ENCODE measurements around the gene TSPAN18.

The TSPAN18 gene

GRCh38 chr11:44718057-44718456 is 8.7 kb upstream of the TSPAN18 start:
- Histone ChIP-seq H3K27me3 (ENCODE audit: low read depth, low read length) (peaks cover 33% of the 10 kb centered on the region), H3K79me2 (ENCODE audit: low read length) (no peaks in the 10 kb centered on the region), H3K9me3 (ENCODE audit: insufficient read depth, low read length) (no peaks in the 10 kb centered on the region), H3K36me3 (replicated peaks; ENCODE audit: low read depth, low read length) (no peaks in the 10 kb centered on the region), H3K4me2 (ENCODE audit: low read length) (no peak overlapping the region), H3K4me1 (ENCODE audit: low read length) (no peaks in the 10 kb centered on the region), H3K4me3 (ENCODE audit: low read length) (no peak overlapping the region), H2AFZ (ENCODE audit: low read depth, low read length) (no peak overlapping the region), H3K27ac (ENCODE audit: low read length) (no peak overlapping the region), H3K9ac (ENCODE audit: low read length) (no peak overlapping the region), H4K20me1 (ENCODE audit: insufficient read depth, low read length) (no peaks in the 10 kb centered on the region)
- no peak for TF ChIP-seq CTCF (IDR thresholded peaks at IDR 0.05; ENCODE audit: low read depth, low read length)
- TF ChIP-seq EZH2phosphoT487 (IDR thresholded peaks at IDR 0.05; ENCODE audit: low read depth): no peak

GRCh38 chr11:44718612-44719390 is 8.0 kb upstream of the TSPAN18 start:
- no peaks in the 10 kb centered on the region for H3K4me1 ChIP-seq (ENCODE audit: low read length)
- no peaks in the 10 kb centered on the region for H3K79me2 ChIP-seq (ENCODE audit: low read length)
- H3K4me2 ChIP-seq (ENCODE audit: low read length): no peak overlapping the region
- no peak overlapping the region for H2AFZ ChIP-seq (ENCODE audit: low read depth, low read length)
- no peaks in the 10 kb centered on the region for H3K9me3 ChIP-seq (ENCODE audit: insufficient read depth, low read length)
- no peak overlapping the region for H3K9ac ChIP-seq (ENCODE audit: low read length)
- H3K27ac ChIP-seq (ENCODE audit: low read length): no peak overlapping the region
- no peaks in the 10 kb centered on the region for H4K20me1 ChIP-seq (ENCODE audit: insufficient read depth, low read length)
- no peak overlapping the region for H3K4me3 ChIP-seq (ENCODE audit: low read length)
- H3K36me3 ChIP-seq (replicated peaks; ENCODE audit: low read depth, low read length): no peaks in the 10 kb centered on the region
- TF ChIP-seq CTCF (IDR thresholded peaks at IDR 0.05; ENCODE audit: low read depth, low read length): no peak
- TF ChIP-seq EZH2phosphoT487 (IDR thresholded peaks at IDR 0.05; ENCODE audit: low read depth): no peak
- H3K27me3 ChIP-seq (ENCODE audit: low read depth, low read length): peaks cover 33% of the 10 kb centered on the region

- Histone ChIP-seq H4K20me1 (ENCODE audit: insufficient read depth, low read length) (no peaks in the 10 kb centered on the region), H3K9ac (ENCODE audit: low read length) (no peak overlapping the region), H3K4me2 (ENCODE audit: low read length) (no peak overlapping the region), H3K27ac (ENCODE audit: low read length) (no peak overlapping the region), H3K9me3 (ENCODE audit: insufficient read depth, low read length) (no peaks in the 10 kb centered on the region), H2AFZ (ENCODE audit: low read depth, low read length) (no peak overlapping the region), H3K79me2 (ENCODE audit: low read length) (no peaks in the 10 kb centered on the region), H3K27me3 (ENCODE audit: low read depth, low read length) (peaks cover 13% of the 10 kb centered on the region; the same call in 1 of the 2 replicates), H3K4me3 (ENCODE audit: low read length) (no peak overlapping the region), H3K36me3 (replicated peaks; ENCODE audit: low read depth, low read length) (no peaks in the 10 kb centered on the region), H3K4me1 (ENCODE audit: low read length) (peaks cover 18% of the 10 kb centered on the region)
- no peak for TF ChIP-seq EZH2phosphoT487 (IDR thresholded peaks at IDR 0.05; ENCODE audit: low read depth)
Measured at GRCh38 chr11:44725016-44725685, 1.6 kb upstream of the TSPAN18 start.

GRCh38 chr11:44725757-44726282 is 942 bp upstream of the TSPAN18 start:
- Histone ChIP-seq H3K36me3 (replicated peaks; ENCODE audit: low read depth, low read length) (no peaks in the 10 kb centered on the region), H3K4me3 (ENCODE audit: low read length) (peak overlapping the region; percentile 64), H2AFZ (ENCODE audit: low read depth, low read length) (no peak overlapping the region; the same call in 1 of the 2 replicates), H3K4me2 (ENCODE audit: low read length) (peak overlapping the region; percentile 85), H3K79me2 (ENCODE audit: low read length) (no peaks in the 10 kb centered on the region), H3K27me3 (ENCODE audit: low read depth, low read length) (peaks cover 13% of the 10 kb centered on the region), H3K4me1 (ENCODE audit: low read length) (peaks cover 19% of the 10 kb centered on the region), H3K9me3 (ENCODE audit: insufficient read depth, low read length) (no peaks in the 10 kb centered on the region), H4K20me1 (ENCODE audit: insufficient read depth, low read length) (no peaks in the 10 kb centered on the region), H3K27ac (ENCODE audit: low read length) (no peak overlapping the region), H3K9ac (ENCODE audit: low read length) (peak overlapping the region; percentile 10; the same call in 1 of the 2 replicates)
- TF ChIP-seq EZH2phosphoT487 (IDR thresholded peaks at IDR 0.05; ENCODE audit: low read depth) (no peak), CTCF (IDR thresholded peaks at IDR 0.05; ENCODE audit: low read depth, low read length) (no peak)

All from OCI-LY3 (cell line).